OCI-LY1 (cell line): ENCODE results near the gene BORA.

Source experiments
- H2AFZ ChIP-seq: fragments of 200-600 bp; sonication (generic), shearing (Covaris generic); 2 replicates; pipeline ENCODE4 v1.6.0; 2014; ENCODE audit warnings: antibody characterized with exemption, mild to moderate bottlenecking, low read length
- H3F3A ChIP-seq: fragments of 200-600 bp; sonication (generic), shearing (Covaris generic); 2 replicates; pipeline ENCODE4 v1.6.0; 2014; ENCODE audit warnings: mild to moderate bottlenecking, antibody characterized with exemption, low read length, moderate library complexity; ENCODE audit not compliant: insufficient read depth
- H3K27ac ChIP-seq: fragments of 200-600 bp; sonication (generic); 2 replicates; pipeline ENCODE4 v1.5.1; 2014; ENCODE audit warnings: low read length, mixed run types, mild to moderate bottlenecking, low read depth; ENCODE audit not compliant: poor library complexity, severe bottlenecking
- H3K27me3 ChIP-seq: fragments of 200-600 bp; sonication (generic); 2 replicates; pipeline ENCODE4 v1.6.0; 2014; ENCODE audit warnings: antibody characterized with exemption, mild to moderate bottlenecking, low read length, moderate library complexity; ENCODE audit not compliant: insufficient read depth
- H3K36me3 ChIP-seq: fragments of 200-600 bp; sonication (generic); 2 replicates; pipeline ENCODE4 v1.6.1; 2014; ENCODE audit warnings: mild to moderate bottlenecking, antibody characterized with exemption, low read length, moderate library complexity, mixed read lengths; ENCODE audit not compliant: insufficient read depth
- H3K4me1 ChIP-seq: fragments of 200-600 bp; sonication (generic); 2 replicates; pipeline ENCODE4 v1.5.1; 2014; ENCODE audit warnings: mild to moderate bottlenecking, low read length, moderate library complexity; ENCODE audit not compliant: insufficient read depth, severe bottlenecking
- H3K4me2 ChIP-seq: fragments of 200-600 bp; sonication (generic), shearing (Covaris generic); 2 replicates; pipeline ENCODE4 v1.6.1; 2014; ENCODE audit warnings: low read length
- H3K4me3 ChIP-seq: fragments of 200-600 bp; sonication (generic); 2 replicates; pipeline ENCODE4 v1.5.1; 2014; ENCODE audit warnings: low read length, low read depth, mild to moderate bottlenecking, mixed read lengths; ENCODE audit not compliant: poor library complexity, severe bottlenecking
- H3K79me2 ChIP-seq: fragments of 200-600 bp; shearing (Covaris generic); 2 replicates; pipeline ENCODE4 v1.6.1; 2016; ENCODE audit warnings: mixed run types, low read length, mixed read lengths; ENCODE audit not compliant: insufficient read depth
- H3K9ac ChIP-seq: fragments of 200-600 bp; sonication (generic), shearing (Covaris generic); 2 replicates; pipeline ENCODE4 v1.6.1; 2014; ENCODE audit warnings: mild to moderate bottlenecking, low read length, mixed read lengths
- H3K9me2 ChIP-seq: fragments of 200-600 bp; sonication (generic), shearing (Covaris generic); 2 replicates; pipeline ENCODE4 v1.6.1; 2014; ENCODE audit warnings: low read depth, mild to moderate bottlenecking, low read length, mixed read lengths
- H3K9me3 ChIP-seq: fragments of 200-600 bp; shearing (Covaris generic); 2 replicates; pipeline ENCODE4 v1.6.1; 2014; ENCODE audit warnings: low read length, mixed read lengths
- H4K20me1 ChIP-seq: fragments of 200-600 bp; sonication (generic), shearing (Covaris generic); 2 replicates; pipeline ENCODE4 v1.6.0; 2016; ENCODE audit warnings: mild to moderate bottlenecking, low read length; ENCODE audit not compliant: insufficient read depth
- EZH2 ChIP-seq: fragments of 200-600 bp; sonication (generic), shearing (Covaris generic); IDR thresholded peaks from 2 replicates; pipeline ENCODE4 v1.8.0; 2017; ENCODE audit warnings: borderline replicate concordance, mixed run types, mild to moderate bottlenecking, antibody characterized with exemption, low read length, moderate library complexity, mixed read lengths
- TF ChIP-seq, protein P1 (sequence below): fragments of 200-600 bp; sonication (generic), shearing (Covaris generic); IDR thresholded peaks from 2 replicates; pipeline ENCODE4 v1.5.1; 2017; ENCODE audit warnings: mild to moderate bottlenecking, antibody characterized with exemption, low read length, moderate library complexity, mixed read lengths

The BORA gene

DNA sequence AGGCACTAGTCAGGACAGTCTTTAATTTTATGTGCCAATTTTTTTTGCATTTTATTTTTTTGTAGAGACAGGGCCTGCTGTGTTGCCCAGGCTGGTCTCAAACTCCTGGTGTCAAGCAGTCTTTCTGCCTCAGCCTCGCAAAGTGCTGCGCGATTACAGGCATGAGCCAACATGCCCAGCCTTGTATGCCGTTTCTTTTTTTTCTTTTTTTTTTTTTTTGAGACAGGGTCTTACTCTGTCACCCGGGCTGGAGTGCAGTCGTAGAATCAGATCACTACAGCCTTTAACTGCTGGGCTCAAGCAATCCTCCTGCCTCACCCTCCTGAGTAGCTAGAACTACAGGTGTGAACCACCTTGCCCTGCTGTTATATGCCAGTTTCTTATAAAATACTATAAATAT, 26.4 kb downstream of the BORA start:
- peaks cover 93% of the 10 kb centered on the region for H3K36me3 ChIP-seq
- H3K79me2 ChIP-seq = no peaks in the 10 kb centered on the region

DNA sequence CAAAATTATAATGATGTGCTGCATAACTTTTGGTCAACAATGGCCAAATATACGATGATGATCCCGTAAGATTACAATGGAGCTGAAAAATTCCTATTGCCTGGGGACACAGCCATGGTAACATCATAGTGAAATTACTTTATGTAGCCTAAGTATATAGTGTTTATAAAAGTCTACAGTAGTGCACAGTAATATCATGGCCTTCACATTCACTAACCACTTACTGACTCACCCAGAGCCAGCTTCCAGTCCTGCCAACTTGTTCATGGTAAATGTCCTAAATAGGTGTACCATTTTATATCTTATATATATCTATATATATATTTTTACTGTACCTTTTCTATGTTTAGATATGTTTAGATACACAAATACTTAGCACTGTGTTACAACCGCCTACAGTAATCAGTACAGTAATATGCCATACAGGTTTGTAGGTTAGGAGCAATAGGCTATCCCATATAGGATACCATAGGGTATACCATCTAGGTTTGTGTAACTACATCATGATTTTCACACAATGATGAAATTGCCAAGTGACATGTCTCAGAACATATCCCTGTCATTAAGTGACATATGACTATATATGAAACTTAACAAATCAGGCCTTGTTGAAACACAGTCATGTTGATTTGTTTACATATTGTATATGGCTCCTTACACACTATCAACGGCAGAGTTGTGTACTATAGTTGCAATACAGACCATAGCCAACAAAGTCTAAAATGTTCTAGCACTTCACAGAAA, 30.2 kb downstream of the BORA start:
- TF ChIP-seq EZH2 = no peak
- TF ChIP-seq, protein P1, sequence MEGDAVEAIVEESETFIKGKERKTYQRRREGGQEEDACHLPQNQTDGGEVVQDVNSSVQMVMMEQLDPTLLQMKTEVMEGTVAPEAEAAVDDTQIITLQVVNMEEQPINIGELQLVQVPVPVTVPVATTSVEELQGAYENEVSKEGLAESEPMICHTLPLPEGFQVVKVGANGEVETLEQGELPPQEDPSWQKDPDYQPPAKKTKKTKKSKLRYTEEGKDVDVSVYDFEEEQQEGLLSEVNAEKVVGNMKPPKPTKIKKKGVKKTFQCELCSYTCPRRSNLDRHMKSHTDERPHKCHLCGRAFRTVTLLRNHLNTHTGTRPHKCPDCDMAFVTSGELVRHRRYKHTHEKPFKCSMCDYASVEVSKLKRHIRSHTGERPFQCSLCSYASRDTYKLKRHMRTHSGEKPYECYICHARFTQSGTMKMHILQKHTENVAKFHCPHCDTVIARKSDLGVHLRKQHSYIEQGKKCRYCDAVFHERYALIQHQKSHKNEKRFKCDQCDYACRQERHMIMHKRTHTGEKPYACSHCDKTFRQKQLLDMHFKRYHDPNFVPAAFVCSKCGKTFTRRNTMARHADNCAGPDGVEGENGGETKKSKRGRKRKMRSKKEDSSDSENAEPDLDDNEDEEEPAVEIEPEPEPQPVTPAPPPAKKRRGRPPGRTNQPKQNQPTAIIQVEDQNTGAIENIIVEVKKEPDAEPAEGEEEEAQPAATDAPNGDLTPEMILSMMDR = no peak
- Histone ChIP-seq H3K36me3 (peaks cover 92% of the 10 kb centered on the region), H3K9me3 (no peaks in the 10 kb centered on the region), H4K20me1 (no peaks in the 10 kb centered on the region), H3K9me2 (no peaks in the 10 kb centered on the region), H3K4me3 (no peak overlapping the region), H3K4me1 (no peaks in the 10 kb centered on the region), H3K4me2 (no peak overlapping the region), H3K27ac (no peak overlapping the region), H3F3A (0 out of 2 replicates have a peak, but pooled peaks cover 5% of the 10 kb centered on the region), H3K79me2 (no peaks in the 10 kb centered on the region), H3K27me3 (no peaks in the 10 kb centered on the region), H3K9ac (no peak overlapping the region), H2AFZ (no peak overlapping the region)

More for the DNA sequence above, 26.4 kb downstream of the BORA start:
- 0 out of 2 replicates have a peak, but pooled peaks cover 5% of the 10 kb centered on the region for H3F3A ChIP-seq
- H4K20me1 ChIP-seq = no peaks in the 10 kb centered on the region
- no peak overlapping the region for H3K27ac ChIP-seq
- no peak for TF ChIP-seq EZH2
- TF ChIP-seq, protein P1 = no peak
- H3K4me1 ChIP-seq = no peaks in the 10 kb centered on the region
- no peak overlapping the region for H3K4me2 ChIP-seq
- H2AFZ ChIP-seq = no peak overlapping the region
- no peaks in the 10 kb centered on the region for H3K9me3 ChIP-seq
- H3K9ac ChIP-seq = no peak overlapping the region
- no peak overlapping the region for H3K4me3 ChIP-seq
- no peaks in the 10 kb centered on the region for H3K9me2 ChIP-seq
- H3K27me3 ChIP-seq = no peaks in the 10 kb centered on the region

DNA sequence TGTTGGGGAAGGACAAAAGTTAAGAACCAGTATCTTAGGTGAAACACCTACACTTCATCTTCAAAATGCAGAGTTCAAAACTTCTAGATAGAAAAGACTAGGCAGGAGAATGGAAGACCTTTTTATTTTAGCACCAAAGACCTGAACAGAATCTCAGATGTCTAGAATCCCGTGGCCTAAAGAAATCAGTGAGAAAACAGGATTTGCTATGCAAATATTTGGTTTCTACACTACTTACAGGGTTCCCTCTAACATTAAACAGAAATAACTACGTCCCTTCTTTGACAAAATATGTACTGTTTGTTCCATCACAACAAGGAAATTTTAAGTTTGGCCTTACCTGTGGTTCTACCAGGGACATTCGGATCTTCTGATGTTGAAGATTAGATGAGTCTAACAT, 32.5 kb downstream of the BORA start:
- no peak for TF ChIP-seq EZH2
- TF ChIP-seq, protein P1 = no peak
- Histone ChIP-seq H3K27me3 (no peaks in the 10 kb centered on the region), H3K79me2 (no peaks in the 10 kb centered on the region), H3F3A (0 out of 2 replicates have a peak, but pooled peaks cover 5% of the 10 kb centered on the region), H3K9me3 (no peaks in the 10 kb centered on the region), H3K4me2 (no peak overlapping the region), H2AFZ (no peak overlapping the region), H3K4me3 (no peak overlapping the region), H4K20me1 (no peaks in the 10 kb centered on the region), H3K4me1 (no peaks in the 10 kb centered on the region), H3K9me2 (no peaks in the 10 kb centered on the region), H3K36me3 (peaks cover 94% of the 10 kb centered on the region), H3K27ac (no peak overlapping the region), H3K9ac (no peak overlapping the region)
